Stimulated activated CD4-positive, alpha-beta T cell treated with anti-CD3 and anti-CD28 coated beads, Interleukin-12 subunit alpha, Interleukin-12 subunit beta, amount 100 ng/mL, for 24 hours (primary cell): ENCODE data around the gene EDA.
"Not testable (repeated sequence)": the region's sequence is repeated elsewhere in the genome, so short reads cannot be mapped to it uniquely, and the experiment has no call there.

Source experiments
- DNase-seq, 2 experiments: peaks; one replicate each; pipeline ENCODE4 v3.0.0-alpha.2; 2020; ENCODE audit warnings: low read depth in 2 of 2

Gene EDA

DNA sequence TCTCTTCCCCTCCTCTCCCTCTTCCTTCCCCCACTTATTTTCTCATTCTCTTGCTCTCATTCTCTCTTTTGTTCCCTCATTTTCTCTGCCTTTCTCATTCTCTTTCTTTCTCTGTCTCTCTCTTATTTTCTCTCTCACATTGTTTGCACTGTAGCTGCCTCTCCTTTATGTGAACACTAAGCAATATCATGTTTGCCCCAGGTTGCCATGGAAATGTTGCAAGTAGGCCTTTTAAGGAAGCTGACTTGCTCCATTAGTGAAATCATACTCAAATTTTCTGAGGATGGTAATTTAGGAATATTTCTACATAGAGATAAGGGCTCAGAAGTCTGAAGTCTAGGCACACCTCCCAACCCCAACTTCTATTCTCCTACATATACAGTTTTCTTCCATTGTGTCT is 130.1 kb downstream of the EDA start:
- no peak for DNase-seq

- no peak for DNase-seq
Observed at GRCh38 chrX:69748055-69748454, 132.1 kb downstream of the EDA start.

DNA sequence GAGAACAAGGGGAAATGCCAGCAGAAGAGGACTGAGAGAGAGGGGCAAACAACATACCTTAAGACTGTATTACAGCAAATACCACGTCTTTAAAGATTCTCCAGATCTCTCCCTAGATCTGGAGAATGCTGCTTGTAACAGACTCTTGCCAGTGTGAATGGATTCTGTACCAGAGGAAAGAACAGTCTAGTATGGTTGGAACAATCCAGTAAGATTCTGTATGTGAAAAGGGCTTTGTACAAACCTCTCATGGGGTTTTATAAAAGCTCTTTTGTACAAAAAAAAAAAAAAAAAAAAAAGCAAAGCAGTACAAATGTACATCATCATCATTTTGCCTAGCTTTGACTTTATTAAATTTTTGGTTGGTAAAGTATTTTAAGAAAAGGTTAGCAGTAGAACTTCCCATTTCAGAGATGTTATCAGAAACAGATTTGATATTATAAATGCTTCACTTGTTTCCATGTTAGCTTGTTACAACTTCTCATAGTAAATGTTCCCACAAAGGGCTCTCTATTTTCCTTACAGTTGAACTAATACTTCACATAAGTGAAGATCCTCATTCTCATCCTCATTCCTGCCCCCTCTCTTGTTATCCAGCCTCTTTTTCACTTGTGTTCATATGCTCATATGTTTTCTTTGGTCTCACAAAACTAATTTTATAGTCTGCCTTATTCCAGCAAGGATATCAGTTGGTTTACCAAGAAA is 144.2 kb downstream of the EDA start:
- no peak for DNase-seq

DNA sequence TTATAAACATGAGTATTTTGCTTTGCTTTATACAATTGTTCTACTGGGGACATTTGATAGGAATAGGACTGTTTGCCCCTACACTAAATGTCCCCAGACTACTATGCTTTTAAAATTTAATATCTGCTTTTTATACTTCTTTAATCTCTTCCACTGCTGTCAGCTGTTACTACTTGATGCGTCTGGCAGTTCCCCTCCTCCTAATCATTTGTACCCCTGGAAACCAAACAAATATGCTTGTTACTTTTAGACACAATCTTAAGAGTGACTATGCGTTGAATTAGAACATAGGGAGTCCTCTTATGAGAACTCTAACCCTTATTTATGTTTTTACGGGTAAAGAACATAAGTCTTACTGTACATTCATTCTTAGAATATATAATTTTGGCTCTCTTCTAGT is 145.7 kb downstream of the EDA start:
- DNase-seq: no peak

DNA sequence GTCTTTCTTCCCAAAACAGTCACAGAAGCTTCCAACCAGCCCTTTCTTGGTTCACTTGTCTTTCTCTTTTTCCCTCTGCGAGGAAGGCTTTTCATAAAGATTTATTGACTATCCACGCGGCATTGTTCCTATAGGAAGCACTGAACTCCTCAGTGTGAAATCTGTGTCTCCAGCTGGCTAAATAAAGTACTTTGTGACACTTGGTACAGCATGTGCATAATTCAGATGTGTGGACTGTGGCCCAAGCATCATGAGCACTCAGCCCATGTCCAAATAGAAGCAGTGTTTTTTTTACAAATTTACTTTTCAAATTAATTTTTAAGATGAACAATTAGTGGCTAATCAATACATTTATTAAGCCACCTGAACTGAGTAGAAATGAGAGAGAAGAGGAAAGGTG is 146.4 kb downstream of the EDA start:
- no peak for DNase-seq

DNA sequence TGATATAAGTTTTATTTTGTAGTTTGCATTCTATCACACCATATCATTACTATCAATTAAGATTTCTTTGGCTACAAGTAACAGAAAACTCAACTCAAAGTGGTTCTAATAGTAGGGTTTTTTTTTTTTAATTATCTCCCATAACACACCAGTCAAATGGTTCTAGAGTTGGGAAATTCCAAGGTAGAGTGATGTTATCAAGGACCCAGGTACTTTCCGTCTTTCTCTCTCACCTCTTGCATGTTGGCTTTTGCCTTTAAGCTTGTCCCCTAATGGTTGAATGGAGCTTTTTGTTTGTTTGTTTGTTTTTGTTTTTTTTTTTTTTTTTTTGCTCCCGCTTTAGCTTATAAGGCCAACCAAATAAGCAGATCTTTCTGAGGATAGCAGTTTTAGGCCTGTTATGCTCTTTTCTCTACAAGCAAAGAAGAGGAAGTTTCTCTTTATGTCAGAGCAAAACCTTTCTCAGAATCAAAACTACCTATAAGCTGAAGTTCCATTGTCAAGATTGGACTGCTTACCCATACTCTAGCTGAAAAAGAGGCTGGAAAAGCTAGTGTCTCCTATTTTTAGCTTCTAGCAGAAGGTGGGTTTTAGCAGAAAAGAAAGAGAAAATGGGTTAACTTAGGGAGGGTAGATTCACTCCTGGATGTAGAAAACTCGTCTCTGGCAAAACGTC is 177.5 kb downstream of the EDA start:
- DNase-seq: no peak

DNA sequence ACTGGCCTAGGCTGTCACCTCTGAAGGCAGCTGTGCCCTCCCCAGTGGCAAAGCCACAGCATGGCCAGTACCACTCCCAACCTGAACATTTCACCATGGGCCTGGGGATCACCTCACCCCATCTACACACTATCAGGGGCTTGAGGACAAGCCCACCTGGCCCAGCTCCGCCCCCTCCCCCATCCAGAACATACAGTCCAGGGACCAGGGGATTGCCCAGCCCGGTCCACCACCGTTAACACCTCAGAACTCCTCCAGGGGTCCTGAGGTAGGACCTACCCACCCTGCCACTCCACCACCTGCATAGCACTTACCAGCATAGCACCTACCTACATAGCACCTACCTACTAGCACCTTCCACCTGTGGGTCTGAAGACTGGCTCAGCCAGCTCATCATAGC is 179.8 kb downstream of the EDA start:
- no peak for DNase-seq

DNA sequence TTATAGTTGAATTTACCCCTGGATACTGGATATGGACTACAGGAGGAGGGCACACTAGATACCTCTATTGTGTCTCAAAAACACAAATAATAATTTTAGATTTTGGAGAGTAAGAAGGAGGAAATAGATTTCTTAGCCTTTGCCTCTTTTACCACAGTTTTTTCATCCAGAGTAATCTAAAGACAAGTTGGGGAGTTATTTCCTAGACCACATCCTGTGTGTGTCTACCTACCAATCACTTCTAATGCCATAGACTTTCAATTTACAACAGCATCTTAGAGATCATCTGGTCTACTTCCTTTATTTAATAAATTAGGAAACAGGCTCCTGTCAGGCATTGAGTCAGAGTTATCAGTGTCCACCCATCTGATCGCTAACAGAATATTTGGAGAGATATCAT is 191.5 kb downstream of the EDA start:
- no peak for DNase-seq

- no peak for DNase-seq
Observed at GRCh38 chrX:69808375-69808774, 192.5 kb downstream of the EDA start.

- DNase-seq: no peak
Observed at GRCh38 chrX:69813677-69814076, 197.8 kb downstream of the EDA start.

DNA sequence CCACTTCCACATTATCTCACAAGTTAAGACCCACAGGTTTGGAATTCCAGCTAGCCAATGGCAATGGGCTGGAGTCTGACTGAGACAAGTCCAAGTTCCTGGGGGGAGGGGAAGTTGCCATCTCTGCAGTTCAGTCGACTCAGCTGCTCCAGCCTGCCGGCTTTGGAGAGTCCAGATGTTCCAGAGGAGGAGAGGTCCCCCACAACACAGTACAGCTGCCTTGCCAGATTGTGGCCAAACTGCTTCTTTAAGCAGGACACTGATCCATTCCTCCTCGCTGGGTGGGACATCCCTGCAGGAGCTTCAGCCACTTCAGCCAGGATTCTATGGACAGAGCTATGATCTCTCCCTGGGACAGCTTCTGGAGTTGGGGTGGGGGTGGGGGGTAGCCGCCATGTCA is 199.2 kb downstream of the EDA start:
- no peak for DNase-seq

- no peak for DNase-seq
Observed at GRCh38 chrX:69815519-69815918, 199.6 kb downstream of the EDA start.

DNA sequence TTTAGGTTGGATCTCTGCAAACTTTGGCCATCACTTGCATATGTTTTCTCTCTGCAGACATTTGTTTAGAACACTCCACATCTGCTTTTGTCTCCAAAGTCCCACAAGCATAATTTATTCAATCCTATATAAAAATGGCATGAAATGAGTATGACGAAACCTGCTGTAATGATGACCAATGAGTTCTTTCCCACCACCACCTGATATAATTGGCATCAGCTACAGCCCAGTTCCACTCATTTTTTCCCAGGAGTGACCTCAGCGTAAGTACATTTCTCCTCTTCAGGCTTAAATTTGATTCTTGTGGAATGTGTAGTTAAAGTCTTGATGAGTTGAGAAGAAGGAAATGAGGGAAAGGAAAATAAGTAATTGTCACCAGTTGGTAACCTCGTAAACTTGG is 228.7 kb downstream of the EDA start:
- DNase-seq: no peak

GRCh38 chrX:69859999-69860398 is 244.1 kb downstream of the EDA start:
- DNase-seq: not testable (repeated sequence)

- DNase-seq: no peak
Observed at GRCh38 chrX:69876221-69876620, 260.3 kb downstream of the EDA start.

- no peak for DNase-seq
Observed at GRCh38 chrX:69884210-69884609, 268.3 kb downstream of the EDA start.

DNA sequence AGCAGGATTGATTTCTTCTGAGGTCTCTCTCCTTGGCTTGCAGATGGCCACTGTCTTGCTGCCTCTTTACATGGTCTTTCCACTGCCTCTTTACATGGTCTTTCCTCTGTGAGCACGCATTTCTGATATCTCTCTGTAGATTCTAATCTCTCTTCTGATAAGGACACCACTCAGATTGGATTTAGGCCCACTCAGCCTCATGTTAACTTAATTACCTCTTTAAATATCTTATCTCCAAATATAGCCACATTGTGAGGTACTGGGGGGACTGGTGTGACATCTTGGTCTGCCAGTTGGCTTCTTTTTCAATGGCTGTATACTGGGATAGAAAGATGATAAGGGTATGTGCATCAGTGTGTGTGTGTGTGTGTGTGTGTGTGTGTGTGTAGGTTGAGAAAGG is 280.1 kb downstream of the EDA start:
- no peak for DNase-seq

DNA sequence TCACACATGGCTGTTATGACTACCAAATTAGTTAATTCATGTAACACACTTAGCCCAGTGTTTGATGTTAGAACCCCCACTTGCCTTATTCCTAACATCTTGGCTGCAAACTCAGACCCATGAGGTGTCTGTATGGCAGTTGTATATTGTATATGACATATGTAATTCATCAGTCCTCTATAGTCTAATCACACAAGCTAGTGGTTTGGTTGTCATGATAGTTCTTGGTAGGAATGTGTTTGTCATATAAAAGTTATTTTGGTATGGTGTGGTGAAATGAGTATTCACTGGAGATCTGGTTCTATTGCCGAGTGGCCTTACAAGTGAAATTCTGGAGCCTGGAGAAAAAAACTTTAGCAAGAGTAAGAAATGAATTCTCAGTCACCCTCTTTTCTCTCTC is 284.6 kb downstream of the EDA start:
- DNase-seq: no peak

DNA sequence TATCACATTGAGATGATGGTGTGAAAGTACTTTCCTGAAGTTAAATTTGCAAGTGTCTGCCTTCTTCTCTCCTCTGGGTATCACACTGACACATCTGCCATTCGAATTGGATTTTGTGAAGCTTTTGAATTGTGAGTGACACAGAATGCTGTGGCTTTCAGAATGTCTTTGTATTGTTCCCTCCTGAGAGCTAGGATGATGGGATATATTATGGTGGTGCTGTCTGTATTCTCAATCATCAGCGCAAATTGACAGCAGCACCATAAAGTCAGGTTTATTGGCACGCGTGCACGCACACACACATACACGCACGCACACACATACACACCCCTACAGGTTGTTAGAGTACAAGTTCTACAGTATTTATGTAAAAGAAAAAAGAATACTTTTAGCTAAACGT is 290.5 kb downstream of the EDA start:
- DNase-seq: no peak

GRCh38 chrX:69914781-69915180 is 298.9 kb downstream of the EDA start:
- no peak for DNase-seq

DNA sequence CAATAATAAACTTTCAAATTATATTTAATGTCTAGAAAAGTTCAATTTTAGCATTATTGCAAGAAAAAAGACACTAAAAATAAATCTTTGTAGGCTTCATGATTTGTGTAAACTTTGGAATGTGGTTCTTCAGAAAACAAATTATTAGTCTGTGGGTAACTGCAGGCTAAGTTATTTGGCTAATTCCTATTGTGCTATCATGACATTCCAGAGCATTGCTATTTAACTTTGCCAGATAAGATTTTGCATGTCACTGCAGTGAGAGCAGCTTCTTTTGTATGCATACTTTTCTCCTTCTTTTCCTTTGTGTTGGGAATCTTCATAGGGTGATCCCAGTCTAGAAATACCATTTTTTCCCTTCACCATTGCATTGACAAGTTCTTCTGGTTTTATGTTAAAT is 303.8 kb downstream of the EDA start:
- DNase-seq: no peak

- DNase-seq: no peak
Observed at GRCh38 chrX:69932323-69932722, 316.4 kb downstream of the EDA start.

DNA sequence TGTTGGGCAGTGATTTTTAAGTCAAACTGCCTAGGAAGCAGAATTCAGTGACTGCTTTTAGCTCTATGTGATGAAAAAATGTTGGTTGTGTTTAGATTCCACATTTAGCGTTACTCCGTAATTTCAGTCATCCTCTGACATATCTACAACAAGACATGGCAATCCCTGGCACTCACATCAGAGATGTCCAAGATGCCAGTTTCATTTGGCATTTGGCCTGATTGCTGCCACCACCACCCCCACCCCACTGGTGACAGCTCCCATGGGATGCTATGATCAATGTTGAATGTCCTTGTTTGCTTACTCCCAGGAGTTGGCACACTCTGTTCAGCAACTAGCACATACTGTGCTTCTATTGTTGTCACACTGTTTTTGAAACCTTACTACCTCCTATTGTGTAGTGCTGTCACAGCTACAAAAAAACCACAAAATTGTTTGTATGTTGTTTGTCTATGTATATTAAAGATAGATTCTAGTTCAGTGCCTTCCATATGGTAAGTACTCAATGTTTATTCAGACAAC is 332.4 kb downstream of the EDA start:
- no peak for DNase-seq

- no peak for DNase-seq
Observed at GRCh38 chrX:69951753-69952152, 335.8 kb downstream of the EDA start.
